ENCODE results near the gene MYBPC2. TPM values are rescaled to one million over a fixed set of nuclear protein-coding genes. Genes with fewer than 3 reads are reported as not detected.

Gene MYBPC2
- total RNA-seq, 1 donor from 2014 or later, result not detected

GRCh38 chr19:50480281-50481111 is 47.8 kb downstream of the MYBPC2 start:
- no peak overlapping the region for H3K4me3 ChIP-seq (ENCODE audit: insufficient read depth, low read depth, low read length)
- H3K9me3 Mint-ChIP-seq (ENCODE audit: unreplicated experiment), result peaks cover 25% of the 10 kb centered on the region
- H4K20me1 ChIP-seq (ENCODE audit: insufficient read depth, low read length), result peaks cover 20% of the 10 kb centered on the region
- H3K27me3 Mint-ChIP-seq (ENCODE audit: low read depth, unreplicated experiment), result no peaks in the 10 kb centered on the region
- DNase-seq (ENCODE audit: low read depth) (no peak), FAIRE-seq (no peak)
- H3K27me3 ChIP-seq (ENCODE audit: insufficient read depth, low read length), result no peaks in the 10 kb centered on the region
- no peaks in the 10 kb centered on the region for H3K9me3 ChIP-seq (ENCODE audit: insufficient read depth, low read depth, low read length)
- no peak overlapping the region for H3K9ac ChIP-seq (ENCODE audit: low read length)
- no peak overlapping the region for H3K4me3 Mint-ChIP-seq (ENCODE audit: unreplicated experiment)
- H3K4me1 Mint-ChIP-seq (ENCODE audit: low read depth, unreplicated experiment), result no peaks in the 10 kb centered on the region
- H3K27ac ChIP-seq (ENCODE audit: low read depth, low read length), result no peak overlapping the region
- no peak overlapping the region for H3K27ac Mint-ChIP-seq (ENCODE audit: unreplicated experiment)
- H3K4me1 ChIP-seq (ENCODE audit: insufficient read depth, low read length), result peaks cover 5% of the 10 kb centered on the region
- H3K36me3 Mint-ChIP-seq (ENCODE audit: low read depth, unreplicated experiment), result no peaks in the 10 kb centered on the region
- H3K79me2 ChIP-seq (ENCODE audit: insufficient read depth, low read length), result peaks cover 25% of the 10 kb centered on the region
- no peak for TF ChIP-seq CTCF (IDR thresholded peaks at IDR 0.05; ENCODE audit: insufficient read depth, low read depth, low read length)
- TF ChIP-seq EZH2 (IDR thresholded peaks at IDR 0.05; ENCODE audit: insufficient read depth, low read length), result no peak
- H2AFZ ChIP-seq (ENCODE audit: low read depth, low read length), result no peak overlapping the region
- no peak overlapping the region for H3K4me2 ChIP-seq (ENCODE audit: low read length)
- H3K36me3 ChIP-seq (ENCODE audit: insufficient read depth, low read length), result peaks cover 4% of the 10 kb centered on the region

GRCh38 chr19:50481351-50482149 is 48.9 kb downstream of the MYBPC2 start:
- Histone ChIP-seq H3K4me1 (ENCODE audit: insufficient read depth, low read length) (peaks cover 5% of the 10 kb centered on the region), H3K4me2 (ENCODE audit: low read length) (no peak overlapping the region), H3K27ac (ENCODE audit: low read depth, low read length) (no peak overlapping the region), H3K9ac (ENCODE audit: low read length) (no peak overlapping the region), H3K27me3 (ENCODE audit: insufficient read depth, low read length) (no peaks in the 10 kb centered on the region), H3K4me3 (ENCODE audit: insufficient read depth, low read depth, low read length) (no peak overlapping the region), H2AFZ (ENCODE audit: low read depth, low read length) (no peak overlapping the region), H3K79me2 (ENCODE audit: insufficient read depth, low read length) (peaks cover 25% of the 10 kb centered on the region), H4K20me1 (ENCODE audit: insufficient read depth, low read length) (peaks cover 20% of the 10 kb centered on the region), H3K9me3 (ENCODE audit: insufficient read depth, low read depth, low read length) (no peaks in the 10 kb centered on the region), H3K36me3 (ENCODE audit: insufficient read depth, low read length) (peaks cover 4% of the 10 kb centered on the region)
- TF ChIP-seq CTCF (IDR thresholded peaks at IDR 0.05; ENCODE audit: insufficient read depth, low read depth, low read length) (no peak), EZH2 (IDR thresholded peaks at IDR 0.05; ENCODE audit: insufficient read depth, low read length) (no peak)
- Mint-ChIP-seq H3K36me3 (ENCODE audit: low read depth, unreplicated experiment) (no peaks in the 10 kb centered on the region), H3K27me3 (ENCODE audit: low read depth, unreplicated experiment) (no peaks in the 10 kb centered on the region), H3K4me1 (ENCODE audit: low read depth, unreplicated experiment) (no peaks in the 10 kb centered on the region), H3K9me3 (ENCODE audit: unreplicated experiment) (peaks cover 27% of the 10 kb centered on the region), H3K27ac (ENCODE audit: unreplicated experiment) (no peak overlapping the region), H3K4me3 (ENCODE audit: unreplicated experiment) (no peak overlapping the region)
- DNase-seq (ENCODE audit: low read depth) (no peak), FAIRE-seq (no peak)
